Measurements from ENCODE around the gene ANGEL2.
"Not testable (repeated sequence)": the region's sequence is repeated elsewhere in the genome, so short reads cannot be mapped to it uniquely, and the experiment has no call there.

Gene ANGEL2

GRCh38 chr1:213019450-213019849 lies 3.8 kb upstream of the ANGEL2 start:
- Histone ChIP-seq H3K4me1 (ENCODE audit: control insufficient read depth in 1 of 2, insufficient read depth in 2 of 2, low read length in 2 of 2) (peaks cover 2 to 4% of the 10 kb centered on the region in 2 donors), H3K36me3 (ENCODE audit: control insufficient read depth in 1 of 2, insufficient read depth in 2 of 2, low read length in 2 of 2) (no peaks in the 10 kb centered on the region), H3K9ac (ENCODE audit: low read depth in 1 of 2, low read length in 2 of 2) (no peak overlapping the region)

DNA sequence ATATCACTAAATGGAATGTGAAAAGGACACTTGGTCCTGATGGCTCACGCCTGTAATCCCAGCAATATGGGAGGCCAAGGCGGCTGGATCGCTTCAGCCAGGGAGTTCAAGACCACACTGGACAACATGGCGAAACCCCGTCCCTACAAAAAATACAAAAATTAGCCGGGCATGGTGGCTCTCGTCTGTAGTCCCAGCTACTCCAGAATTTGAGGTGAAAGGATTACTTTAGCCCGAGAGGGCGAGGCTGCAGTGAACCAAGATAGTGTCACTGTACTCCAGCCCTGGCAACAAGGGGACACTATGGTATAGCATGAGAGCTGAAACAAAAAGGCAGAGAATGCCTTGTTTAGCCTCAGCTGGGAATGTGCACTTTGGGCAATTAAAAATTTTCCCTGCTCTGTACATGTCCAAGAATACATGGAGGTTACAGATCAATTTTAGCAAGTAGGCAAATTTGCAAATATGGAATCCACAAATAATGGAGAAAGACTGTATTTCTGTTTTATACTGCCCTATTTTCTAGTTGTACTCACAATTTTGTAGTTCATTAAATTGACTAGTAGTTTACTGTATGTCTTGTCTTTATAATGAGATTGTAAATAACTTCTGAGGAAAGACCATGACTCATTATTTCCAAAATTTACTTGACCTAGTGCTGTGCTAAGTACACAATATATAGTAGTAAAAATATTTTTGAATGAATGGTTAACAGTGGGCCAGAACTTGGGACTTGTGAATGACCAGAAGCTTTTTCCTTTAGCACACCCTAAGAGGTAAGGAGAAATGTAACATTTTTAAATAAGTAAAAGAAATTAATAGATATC lies 2.0 kb upstream of the ANGEL2 start:
- peaks cover 3 to 12% of the 10 kb centered on the region in 2 donors for H3K4me1 ChIP-seq (ENCODE audit: control insufficient read depth in 1 of 2, insufficient read depth in 2 of 2, low read length in 2 of 2)
- H3K9me3 ChIP-seq (ENCODE audit: control insufficient read depth in 1 of 2, low read length in 2 of 2), result no peaks in the 10 kb centered on the region
- H3K27ac ChIP-seq (ENCODE audit: low read depth, low read length), result no peak overlapping the region
- no peak overlapping the region for H3K4me3 ChIP-seq (ENCODE audit: low read depth in 1 of 2, low read length in 2 of 2)
- H3K9ac ChIP-seq (ENCODE audit: low read depth in 1 of 2, low read length in 2 of 2), result no peak overlapping the region
- no peaks in the 10 kb centered on the region for H3K36me3 ChIP-seq (ENCODE audit: control insufficient read depth in 1 of 2, insufficient read depth in 2 of 2, low read length in 2 of 2)
- no peaks in the 10 kb centered on the region for H3K27me3 ChIP-seq (ENCODE audit: control insufficient read depth in 1 of 2, insufficient read depth in 2 of 2, low read length in 2 of 2)

More at GRCh38 chr1:213019450-213019849, 3.8 kb upstream of the ANGEL2 start:
- no peak overlapping the region for H3K27ac ChIP-seq (ENCODE audit: low read depth, low read length)
- no peaks in the 10 kb centered on the region for H3K27me3 ChIP-seq (ENCODE audit: control insufficient read depth in 1 of 2, insufficient read depth in 2 of 2, low read length in 2 of 2)
- H3K9me3 ChIP-seq (ENCODE audit: control insufficient read depth in 1 of 2, low read length in 2 of 2), result no peaks in the 10 kb centered on the region
- no peak overlapping the region for H3K4me3 ChIP-seq (ENCODE audit: low read depth in 1 of 2, low read length in 2 of 2)

DNA sequence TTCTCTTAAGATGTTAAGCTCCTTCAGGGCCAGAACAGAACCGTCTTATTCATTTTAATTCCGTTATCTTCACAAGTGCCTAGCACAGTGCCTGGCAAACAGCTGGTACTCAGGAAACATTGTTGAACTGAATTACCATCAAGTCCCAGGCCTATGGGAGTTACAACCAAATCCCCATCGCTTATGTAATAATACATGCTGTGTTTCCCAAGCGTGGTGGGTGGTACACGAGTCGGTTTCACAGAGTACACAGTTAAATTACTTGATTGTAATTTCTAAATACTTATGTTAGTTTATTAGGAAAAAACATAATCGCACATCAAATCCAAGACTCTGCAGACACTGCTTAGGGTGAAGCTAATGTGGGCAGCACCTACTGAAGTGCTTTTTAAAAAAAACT lies 1.0 kb downstream of the ANGEL2 start:
- peaks cover 3 to 12% of the 10 kb centered on the region in 2 donors for H3K4me1 ChIP-seq (ENCODE audit: control insufficient read depth in 1 of 2, insufficient read depth in 2 of 2, low read length in 2 of 2)
- H3K27ac ChIP-seq (ENCODE audit: low read depth, low read length), result no peak overlapping the region
- peak overlapping the region; percentile 96 for H3K4me3 ChIP-seq (ENCODE audit: low read depth in 1 of 2, low read length in 2 of 2)
- no peaks in the 10 kb centered on the region for H3K27me3 ChIP-seq (ENCODE audit: control insufficient read depth in 1 of 2, insufficient read depth in 2 of 2, low read length in 2 of 2)
- peaks cover 4 to 7% of the 10 kb centered on the region in 2 donors for H3K36me3 ChIP-seq (ENCODE audit: control insufficient read depth in 1 of 2, insufficient read depth in 2 of 2, low read length in 2 of 2)
- peak overlapping the region; percentile 83 to 86 for H3K9ac ChIP-seq (ENCODE audit: low read depth in 1 of 2, low read length in 2 of 2)
- no peaks in the 10 kb centered on the region for H3K9me3 ChIP-seq (ENCODE audit: control insufficient read depth in 1 of 2, low read length in 2 of 2)

GRCh38 chr1:213008564-213008963 lies 7.1 kb downstream of the ANGEL2 start:
- Histone ChIP-seq H3K27me3 (ENCODE audit: control insufficient read depth in 1 of 2, insufficient read depth in 2 of 2, low read length in 2 of 2) (no peaks in the 10 kb centered on the region), H3K27ac (ENCODE audit: low read depth, low read length) (no peak overlapping the region), H3K4me1 (ENCODE audit: control insufficient read depth in 1 of 2, insufficient read depth in 2 of 2, low read length in 2 of 2) (peaks cover 0 to 4% of the 10 kb centered on the region in 2 donors), H3K9ac (ENCODE audit: low read depth in 1 of 2, low read length in 2 of 2) (no peak overlapping the region), H3K9me3 (ENCODE audit: control insufficient read depth in 1 of 2, low read length in 2 of 2) (no peaks in the 10 kb centered on the region), H3K4me3 (ENCODE audit: low read depth in 1 of 2, low read length in 2 of 2) (no peak overlapping the region), H3K36me3 (ENCODE audit: control insufficient read depth in 1 of 2, insufficient read depth in 2 of 2, low read length in 2 of 2) (peaks cover 9 to 31% of the 10 kb centered on the region in 2 donors)

GRCh38 chr1:213003256-213003655 lies 12.4 kb downstream of the ANGEL2 start:
- Histone ChIP-seq H3K9me3 (ENCODE audit: control insufficient read depth in 1 of 2, low read length in 2 of 2) (no peaks in the 10 kb centered on the region), H3K27ac (ENCODE audit: low read depth, low read length) (no peak overlapping the region), H3K4me1 (ENCODE audit: control insufficient read depth in 1 of 2, insufficient read depth in 2 of 2, low read length in 2 of 2) (no peaks in the 10 kb centered on the region), H3K4me3 (ENCODE audit: low read depth in 1 of 2, low read length in 2 of 2) (no peak overlapping the region), H3K27me3 (ENCODE audit: control insufficient read depth in 1 of 2, insufficient read depth in 2 of 2, low read length in 2 of 2) (no peaks in the 10 kb centered on the region), H3K9ac (ENCODE audit: low read depth in 1 of 2, low read length in 2 of 2) (no peak overlapping the region), H3K36me3 (ENCODE audit: control insufficient read depth in 1 of 2, insufficient read depth in 2 of 2, low read length in 2 of 2) (peaks cover 6 to 44% of the 10 kb centered on the region in 2 donors)

- H3K36me3 ChIP-seq (ENCODE audit: control insufficient read depth in 1 of 2, insufficient read depth in 2 of 2, low read length in 2 of 2), result peaks cover 12 to 17% of the 10 kb centered on the region in 2 donors
- no peak overlapping the region for H3K9ac ChIP-seq (ENCODE audit: low read depth in 1 of 2, low read length in 2 of 2)
- no peak overlapping the region for H3K4me3 ChIP-seq (ENCODE audit: low read depth in 1 of 2, low read length in 2 of 2)
- H3K9me3 ChIP-seq (ENCODE audit: control insufficient read depth in 1 of 2, low read length in 2 of 2), result no peaks in the 10 kb centered on the region
- no peaks in the 10 kb centered on the region for H3K4me1 ChIP-seq (ENCODE audit: control insufficient read depth in 1 of 2, insufficient read depth in 2 of 2, low read length in 2 of 2)
- no peaks in the 10 kb centered on the region for H3K27me3 ChIP-seq (ENCODE audit: control insufficient read depth in 1 of 2, insufficient read depth in 2 of 2, low read length in 2 of 2)
- no peak overlapping the region for H3K27ac ChIP-seq (ENCODE audit: low read depth, low read length)
Measured at GRCh38 chr1:212994926-212995325, 20.7 kb downstream of the ANGEL2 start.

GRCh38 chr1:212993960-212994359 lies 21.7 kb downstream of the ANGEL2 start:
- H3K4me3 ChIP-seq (ENCODE audit: low read depth in 1 of 2, low read length in 2 of 2); H3K9me3 ChIP-seq (ENCODE audit: control insufficient read depth in 1 of 2, low read length in 2 of 2); H3K27ac ChIP-seq (ENCODE audit: low read depth, low read length); H3K4me1 ChIP-seq (ENCODE audit: control insufficient read depth in 1 of 2, insufficient read depth in 2 of 2, low read length in 2 of 2); H3K27me3 ChIP-seq (ENCODE audit: control insufficient read depth in 1 of 2, insufficient read depth in 2 of 2, low read length in 2 of 2); H3K9ac ChIP-seq (ENCODE audit: low read depth in 1 of 2, low read length in 2 of 2): not testable (repeated sequence)
- H3K36me3 ChIP-seq (ENCODE audit: control insufficient read depth in 1 of 2, insufficient read depth in 2 of 2, low read length in 2 of 2), result peaks cover 12 to 19% of the 10 kb centered on the region in 2 donors

DNA sequence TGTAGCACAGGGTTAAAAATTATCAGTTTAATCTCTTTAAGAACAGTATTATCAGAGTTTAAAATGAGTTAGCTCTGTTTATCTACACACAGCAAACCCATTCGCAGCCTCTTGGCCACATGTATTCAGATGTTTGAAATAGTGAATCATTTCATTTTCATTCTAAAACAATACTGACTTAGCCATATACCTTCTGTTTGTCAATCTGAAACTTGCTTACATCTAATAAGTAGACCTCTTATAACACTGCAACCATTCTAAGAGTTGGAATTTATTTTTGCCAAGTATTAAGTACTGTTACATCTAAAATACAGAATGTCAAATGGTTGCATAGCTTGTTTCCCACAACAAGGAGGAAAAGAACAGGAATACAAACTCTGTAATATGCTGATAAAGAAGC lies 25.4 kb downstream of the ANGEL2 start:
- H3K36me3 ChIP-seq (ENCODE audit: control insufficient read depth in 1 of 2, insufficient read depth in 2 of 2, low read length in 2 of 2), result peaks cover 6 to 13% of the 10 kb centered on the region in 2 donors
- H3K4me3 ChIP-seq (ENCODE audit: low read depth in 1 of 2, low read length in 2 of 2), result no peak overlapping the region
- no peak overlapping the region for H3K9ac ChIP-seq (ENCODE audit: low read depth in 1 of 2, low read length in 2 of 2)
- no peak overlapping the region for H3K27ac ChIP-seq (ENCODE audit: low read depth, low read length)
- H3K9me3 ChIP-seq (ENCODE audit: control insufficient read depth in 1 of 2, low read length in 2 of 2), result no peaks in the 10 kb centered on the region
- H3K4me1 ChIP-seq (ENCODE audit: control insufficient read depth in 1 of 2, insufficient read depth in 2 of 2, low read length in 2 of 2), result peaks cover 0 to 9% of the 10 kb centered on the region in 2 donors
- no peaks in the 10 kb centered on the region for H3K27me3 ChIP-seq (ENCODE audit: control insufficient read depth in 1 of 2, insufficient read depth in 2 of 2, low read length in 2 of 2)

- Histone ChIP-seq H3K4me1 (ENCODE audit: control insufficient read depth in 1 of 2, insufficient read depth in 2 of 2, low read length in 2 of 2) (peaks cover 0 to 9% of the 10 kb centered on the region in 2 donors), H3K27me3 (ENCODE audit: control insufficient read depth in 1 of 2, insufficient read depth in 2 of 2, low read length in 2 of 2) (no peaks in the 10 kb centered on the region), H3K9ac (ENCODE audit: low read depth in 1 of 2, low read length in 2 of 2) (no peak overlapping the region), H3K4me3 (ENCODE audit: low read depth in 1 of 2, low read length in 2 of 2) (no peak overlapping the region), H3K36me3 (ENCODE audit: control insufficient read depth in 1 of 2, insufficient read depth in 2 of 2, low read length in 2 of 2) (peaks cover 0 to 6% of the 10 kb centered on the region in 2 donors), H3K27ac (ENCODE audit: low read depth, low read length) (no peak overlapping the region), H3K9me3 (ENCODE audit: control insufficient read depth in 1 of 2, low read length in 2 of 2) (no peaks in the 10 kb centered on the region)
Measured at GRCh38 chr1:212987702-212988322, 27.9 kb downstream of the ANGEL2 start.

GRCh38 chr1:212986551-212986950 lies 29.1 kb downstream of the ANGEL2 start:
- H3K36me3 ChIP-seq (ENCODE audit: control insufficient read depth in 1 of 2, insufficient read depth in 2 of 2, low read length in 2 of 2), result peaks cover 0 to 6% of the 10 kb centered on the region in 2 donors
- no peaks in the 10 kb centered on the region for H3K27me3 ChIP-seq (ENCODE audit: control insufficient read depth in 1 of 2, insufficient read depth in 2 of 2, low read length in 2 of 2)
- no peaks in the 10 kb centered on the region for H3K9me3 ChIP-seq (ENCODE audit: control insufficient read depth in 1 of 2, low read length in 2 of 2)
- H3K4me3 ChIP-seq (ENCODE audit: low read depth in 1 of 2, low read length in 2 of 2), result no peak overlapping the region
- no peak overlapping the region for H3K27ac ChIP-seq (ENCODE audit: low read depth, low read length)
- peaks cover 0 to 11% of the 10 kb centered on the region in 2 donors for H3K4me1 ChIP-seq (ENCODE audit: control insufficient read depth in 1 of 2, insufficient read depth in 2 of 2, low read length in 2 of 2)
- H3K9ac ChIP-seq (ENCODE audit: low read depth in 1 of 2, low read length in 2 of 2), result no peak overlapping the region
